IgD-negative memory B cell (primary cell): ENCODE data around the gene LY6G6F. TPM values are rescaled to one million over a fixed set of nuclear protein-coding genes. Genes with fewer than 3 reads are reported as not detected.

Experiments used
- H3K27ac Mint-ChIP-seq, 3 donors: one replicate each; pipeline ENCODE4 v1.8.0; 2020 to 2022; ENCODE audit warnings: mild to moderate bottlenecking in 3 of 3, mixed read lengths in 3 of 3, moderate library complexity in 1 of 3
- H3K27me3 Mint-ChIP-seq: one replicate; pipeline ENCODE4 v1.8.0; 2021; ENCODE audit warnings: mixed read lengths
- H3K36me3 Mint-ChIP-seq: one replicate; pipeline ENCODE4 v1.8.0; 2020; ENCODE audit warnings: mild to moderate bottlenecking, mixed read lengths
- H3K4me1 Mint-ChIP-seq, 3 donors: one replicate each; pipeline ENCODE4 v1.8.0; 2020 to 2022; ENCODE audit warnings: mixed read lengths in 3 of 3, mild to moderate bottlenecking in 1 of 3
- H3K4me3 Mint-ChIP-seq, 4 donors: one replicate each; pipeline ENCODE4 v1.8.0; 2020 to 2022; ENCODE audit warnings: mild to moderate bottlenecking in 4 of 4, mixed read lengths in 4 of 4, moderate library complexity in 3 of 4
- H3K9me3 Mint-ChIP-seq, 3 donors: one replicate each; pipeline ENCODE4 v1.8.0; 2020 to 2021; ENCODE audit warnings: mixed read lengths in 3 of 3, mild to moderate bottlenecking in 1 of 3
- polyA plus RNA-seq: library from polyadenylated mRNA; unstranded; fragments of 300-500 nt; fragmentation: Illumina TruSeq; gene quantifications from one replicate; pipeline ENCODE4 v1.2.3, GENCODE V29; 2021

Gene LY6G6F
- polyA plus RNA-seq, 1 donor from 2014 or later = 0.95 TPM

DNA sequence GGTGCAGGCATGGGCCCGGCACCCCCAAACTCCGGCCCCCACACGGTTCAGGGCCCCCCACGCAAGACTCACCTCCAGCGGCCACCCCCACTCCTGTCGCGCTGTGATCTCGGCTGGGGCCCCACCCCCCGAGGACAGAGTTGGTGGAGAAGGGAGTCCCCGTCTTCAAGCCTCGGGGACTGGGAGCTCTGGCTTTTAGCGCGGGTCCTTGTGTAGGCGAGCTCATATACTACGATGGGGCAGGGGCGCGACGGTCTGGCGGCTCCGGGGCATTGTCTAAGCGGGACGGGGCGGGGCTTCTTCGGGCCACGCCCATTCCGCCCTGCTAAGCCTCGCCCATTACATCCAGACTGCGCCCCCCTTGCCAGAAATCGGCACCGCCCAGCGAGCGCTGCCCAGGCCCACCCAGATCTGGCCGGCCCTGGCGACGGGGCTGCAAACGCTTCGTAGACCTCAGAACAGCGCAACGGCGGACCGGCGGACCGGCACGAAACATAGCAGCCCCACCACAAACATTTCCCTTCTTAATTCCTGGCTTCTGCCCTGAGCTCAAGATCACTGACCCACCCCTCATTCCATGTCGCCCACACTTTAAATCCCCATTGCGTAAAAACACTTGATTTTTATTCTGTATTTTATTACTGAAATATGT lies 23.4 kb downstream of the LY6G6F start:
- Mint-ChIP-seq H3K9me3 (no peaks in the 10 kb centered on the region), H3K4me3 (peak overlapping the region; percentile 94 to 99 (median 97)), H3K27ac (peak overlapping the region; percentile 94 to 97 (median 96)), H3K36me3 (peaks cover 20% of the 10 kb centered on the region), H3K4me1 (peaks cover 25 to 47% (median 42%) of the 10 kb centered on the region in 3 donors), H3K27me3 (no peaks in the 10 kb centered on the region)

DNA sequence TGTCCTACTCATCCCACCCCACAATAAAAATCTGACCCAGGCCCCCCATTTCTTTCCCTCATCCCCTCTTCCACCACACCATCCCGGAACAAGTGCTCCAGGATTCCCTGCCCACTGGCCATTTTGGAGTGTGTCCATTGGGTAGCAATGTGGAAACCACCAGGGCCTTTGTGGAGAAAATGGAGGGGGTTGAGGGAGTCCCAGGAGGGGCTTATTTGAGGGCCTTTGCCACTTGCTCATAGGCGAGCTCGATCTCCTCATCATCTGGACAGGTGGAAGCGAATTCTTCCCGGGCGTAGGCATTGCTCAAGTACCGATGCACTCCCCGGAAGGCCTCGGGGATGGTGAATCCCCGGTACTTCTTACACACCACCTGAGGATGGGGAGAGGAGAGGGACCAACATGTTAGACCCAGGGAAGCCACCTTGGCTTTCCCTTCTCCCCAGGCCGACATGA lies 24.0 kb downstream of the LY6G6F start:
- H3K27me3 Mint-ChIP-seq = no peaks in the 10 kb centered on the region
- H3K27ac Mint-ChIP-seq = peak overlapping the region; percentile 94 to 97 (median 96)
- H3K36me3 Mint-ChIP-seq = peaks cover 20% of the 10 kb centered on the region
- H3K9me3 Mint-ChIP-seq = no peaks in the 10 kb centered on the region
- peaks cover 23 to 47% (median 42%) of the 10 kb centered on the region in 3 donors for H3K4me1 Mint-ChIP-seq
- peak overlapping the region; percentile 94 to 99 (median 97) for H3K4me3 Mint-ChIP-seq

DNA sequence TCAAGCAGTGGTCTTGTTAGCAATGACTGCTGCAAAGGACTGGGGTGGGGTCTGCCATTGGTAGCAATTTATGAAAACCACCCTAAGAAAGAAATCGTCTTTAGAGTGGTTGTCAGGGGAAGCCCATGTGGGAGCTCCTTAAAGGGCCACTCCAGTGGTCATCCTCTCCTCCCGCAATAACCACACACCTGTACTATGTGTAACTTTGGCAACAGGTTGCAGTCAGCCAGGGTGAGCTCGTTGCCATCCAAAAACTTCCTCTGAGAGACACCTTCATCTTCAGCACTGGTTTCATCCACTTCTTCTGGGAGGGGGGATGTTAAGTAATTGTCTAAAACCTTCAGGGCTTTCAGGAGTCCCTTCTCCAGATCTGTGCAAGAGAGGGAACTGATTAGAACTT lies 25.4 kb downstream of the LY6G6F start:
- H3K27ac Mint-ChIP-seq = peak overlapping the region in 1 of 3 donors; percentile 54
- peaks cover 10% of the 10 kb centered on the region for H3K36me3 Mint-ChIP-seq
- no peaks in the 10 kb centered on the region for H3K27me3 Mint-ChIP-seq
- H3K4me3 Mint-ChIP-seq = peak overlapping the region in 2 of 4 donors; percentile 54 to 97
- H3K9me3 Mint-ChIP-seq = no peaks in the 10 kb centered on the region
- peaks cover 18 to 40% (median 35%) of the 10 kb centered on the region in 3 donors for H3K4me1 Mint-ChIP-seq

DNA sequence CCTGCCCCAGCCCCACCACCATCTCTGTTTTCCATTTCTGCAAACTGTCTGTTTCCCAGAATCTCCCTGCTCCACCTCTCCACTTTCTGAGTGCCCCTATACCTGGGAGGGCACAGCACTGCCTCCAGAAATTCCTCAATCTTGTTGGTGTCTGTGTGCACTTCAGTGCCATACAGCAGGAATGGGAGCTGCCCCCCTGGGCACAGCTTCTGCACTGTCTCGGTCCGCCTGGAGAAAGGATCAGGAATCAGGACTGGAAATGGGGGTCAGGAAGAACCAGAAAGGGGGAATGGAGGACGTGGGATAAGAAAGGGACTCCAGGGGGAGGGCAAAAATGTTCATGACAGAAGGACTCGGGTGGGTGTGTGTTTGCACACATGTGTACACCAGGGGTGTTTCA lies 27.1 kb downstream of the LY6G6F start:
- Mint-ChIP-seq H3K4me3 (peak overlapping the region; percentile 65 to 98 (median 95)), H3K9me3 (no peaks in the 10 kb centered on the region), H3K36me3 (peaks cover 5% of the 10 kb centered on the region), H3K27me3 (no peaks in the 10 kb centered on the region), H3K4me1 (peaks cover 25 to 40% (median 40%) of the 10 kb centered on the region in 3 donors), H3K27ac (peak overlapping the region in 2 of 3 donors; percentile 76 to 93)

DNA sequence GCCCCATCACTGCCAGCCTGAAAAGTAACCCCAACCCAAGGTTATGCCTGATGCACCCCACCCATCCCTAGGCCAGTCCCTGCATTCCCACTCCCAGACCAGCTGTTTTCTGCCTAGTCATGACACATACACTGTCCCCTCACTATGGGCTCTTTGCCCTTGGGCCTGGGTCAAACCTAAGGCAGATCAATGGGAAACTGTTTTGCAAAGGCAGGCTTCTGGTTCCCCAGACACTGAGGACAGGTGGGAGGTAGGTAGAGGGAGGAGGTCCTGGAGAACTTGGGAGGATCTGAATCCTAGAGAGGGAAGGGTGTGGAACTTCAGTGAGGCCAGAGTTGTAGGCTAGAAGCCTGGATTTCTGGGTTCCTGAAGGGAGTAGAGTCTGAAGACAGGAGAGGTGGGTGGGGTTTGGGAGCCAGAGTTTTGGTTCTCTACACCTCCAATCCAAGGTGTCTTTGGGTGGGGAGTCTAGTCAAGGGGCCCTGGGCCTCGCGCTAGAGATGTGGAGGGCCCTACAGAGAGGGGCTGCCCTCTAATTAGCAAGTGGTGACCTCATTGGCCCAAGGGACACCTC lies 27.7 kb downstream of the LY6G6F start:
- Mint-ChIP-seq H3K9me3 (no peaks in the 10 kb centered on the region), H3K4me3 (peak overlapping the region; percentile 93 to 99 (median 98)), H3K36me3 (peaks cover 5% of the 10 kb centered on the region), H3K27me3 (no peaks in the 10 kb centered on the region), H3K27ac (peak overlapping the region; percentile 93 to 98 (median 95)), H3K4me1 (peaks cover 26 to 43% (median 42%) of the 10 kb centered on the region in 3 donors)

DNA sequence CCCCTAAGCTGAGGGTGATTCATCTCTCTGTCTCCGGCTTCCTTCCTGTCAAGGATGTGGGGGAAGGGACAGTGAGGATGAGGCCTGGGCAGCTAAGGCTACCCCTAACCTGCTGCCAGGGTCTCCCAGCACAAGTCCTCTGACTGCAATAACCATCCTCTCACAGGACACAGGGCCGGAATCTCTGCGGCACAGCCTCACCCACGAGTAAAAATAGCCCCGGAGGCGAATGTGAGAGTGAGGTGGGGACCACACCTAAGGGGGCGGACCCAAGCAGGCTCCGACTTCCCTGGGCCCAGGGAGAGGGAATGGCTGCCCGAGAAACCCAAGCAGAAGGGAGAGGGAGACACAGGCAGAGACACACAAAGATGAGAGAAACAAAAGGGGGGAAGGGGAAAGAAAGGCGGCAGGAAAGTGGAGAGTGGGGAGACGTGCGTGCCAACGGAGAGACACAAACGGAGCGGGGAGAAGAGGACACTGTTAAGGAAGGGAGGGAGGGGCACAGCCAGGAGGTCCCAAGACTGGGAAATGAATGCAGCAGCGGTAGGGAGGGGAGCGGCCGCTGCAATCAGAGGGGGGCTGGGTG lies 28.2 kb downstream of the LY6G6F start:
- Mint-ChIP-seq H3K4me3 (peak overlapping the region; percentile 93 to 99 (median 98)), H3K27me3 (no peaks in the 10 kb centered on the region), H3K36me3 (peaks cover 5% of the 10 kb centered on the region), H3K27ac (peak overlapping the region; percentile 93 to 98 (median 95)), H3K4me1 (peaks cover 31 to 46% (median 43%) of the 10 kb centered on the region in 3 donors), H3K9me3 (no peaks in the 10 kb centered on the region)

DNA sequence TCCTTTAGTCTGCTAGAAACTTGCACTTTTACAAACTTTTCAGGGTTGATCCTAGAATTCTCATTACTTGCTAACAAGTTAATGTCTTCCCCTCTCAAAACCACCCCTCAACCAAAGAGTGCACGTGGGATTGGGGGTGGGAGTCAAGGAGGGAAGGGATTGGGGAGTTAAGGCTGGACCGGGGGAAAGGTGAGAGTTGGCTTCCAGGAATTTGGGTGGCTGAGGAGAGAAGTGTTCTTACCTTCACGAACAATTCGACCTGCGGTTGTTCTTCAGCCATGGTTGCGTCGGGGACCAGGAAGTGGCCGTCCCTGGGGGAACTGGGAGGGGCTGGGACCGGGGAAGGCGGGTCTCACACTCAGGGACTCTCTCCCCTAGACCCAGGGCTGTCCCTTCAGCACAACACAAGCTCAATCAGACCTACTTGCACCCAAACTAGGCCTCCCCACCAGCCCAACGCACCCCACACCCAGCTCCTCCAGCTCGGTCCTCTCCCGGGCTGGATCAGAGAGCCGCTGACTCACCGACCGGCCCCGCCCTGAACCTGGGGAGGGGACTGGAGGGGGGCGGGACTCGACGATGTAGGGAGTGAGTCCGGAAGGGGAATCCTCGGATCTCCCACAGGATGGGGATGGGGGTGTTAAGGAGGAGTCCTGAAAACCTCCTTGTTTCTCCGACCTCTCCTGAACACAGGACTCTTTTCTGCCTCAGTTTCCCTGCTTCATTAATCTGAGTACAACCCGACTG lies 29.5 kb downstream of the LY6G6F start, which contains the start of gene CLIC1:
Gene CLIC1, minus strand, starts transcription at position 510 of the 747 bp plus-strand sequence. Its CDS starts 230 bp downstream, at position 280.
- Mint-ChIP-seq H3K27me3 (no peaks in the 10 kb centered on the region), H3K36me3 (peaks cover 3% of the 10 kb centered on the region), H3K4me3 (peak within 1 kb of the TSS; percentile 93 to 99 (median 98)), H3K27ac (peak within 1 kb of the TSS; percentile 93 to 98 (median 95)), H3K4me1 (peaks cover 32 to 48% (median 43%) of the 10 kb centered on the region in 3 donors), H3K9me3 (no peaks in the 10 kb centered on the region)

DNA sequence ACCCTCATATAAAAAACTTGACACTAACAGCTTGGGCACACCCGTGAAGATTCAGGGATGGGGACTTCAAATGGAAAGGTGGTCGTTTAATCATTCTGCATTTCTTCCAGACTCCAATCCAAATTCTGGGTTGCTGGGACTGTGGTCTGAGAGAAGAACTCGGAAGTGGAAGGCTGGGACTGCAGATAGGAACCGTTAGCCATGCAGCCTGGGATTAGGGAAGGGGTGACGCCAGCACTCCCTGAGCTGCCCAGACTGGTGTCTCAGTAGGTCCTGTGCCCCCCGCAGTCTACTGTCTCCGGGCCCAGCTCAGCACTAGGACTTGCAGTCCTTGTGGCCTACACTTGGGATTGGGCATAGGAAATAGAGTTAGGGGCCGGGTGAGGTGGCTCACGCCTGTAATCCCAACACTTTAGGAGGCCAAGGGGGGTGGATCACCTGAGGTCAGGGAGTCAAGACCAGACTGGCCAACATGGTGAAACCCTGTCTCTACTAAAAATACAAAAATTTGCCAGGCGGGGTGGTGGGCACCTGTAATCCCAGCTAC lies 30.2 kb downstream of the LY6G6F start:
- peak overlapping the region; percentile 93 to 99 (median 98) for H3K4me3 Mint-ChIP-seq
- H3K27ac Mint-ChIP-seq = peak overlapping the region; percentile 0 to 95 (median 93)
- no peaks in the 10 kb centered on the region for H3K9me3 Mint-ChIP-seq
- peaks cover 32 to 48% (median 45%) of the 10 kb centered on the region in 3 donors for H3K4me1 Mint-ChIP-seq
- peaks cover 3% of the 10 kb centered on the region for H3K36me3 Mint-ChIP-seq
- no peaks in the 10 kb centered on the region for H3K27me3 Mint-ChIP-seq

- Mint-ChIP-seq H3K4me1 (peaks cover 32 to 46% (median 46%) of the 10 kb centered on the region in 3 donors), H3K9me3 (no peaks in the 10 kb centered on the region), H3K27me3 (no peaks in the 10 kb centered on the region), H3K4me3 (peak overlapping the region; percentile 93 to 99 (median 98)), H3K36me3 (peaks cover 3% of the 10 kb centered on the region), H3K27ac (peak overlapping the region; percentile 52 to 95 (median 93))
Measured at GRCh38 chr6:31737315-31737990, 30.8 kb downstream of the LY6G6F start.

GRCh38 chr6:31737991-31738979 lies 31.6 kb downstream of the LY6G6F start:
- Mint-ChIP-seq H3K27me3 (no peaks in the 10 kb centered on the region), H3K9me3 (no peaks in the 10 kb centered on the region), H3K4me3 (peak overlapping the region; percentile 93 to 99 (median 98)), H3K36me3 (no peaks in the 10 kb centered on the region), H3K4me1 (peaks cover 32 to 48% (median 43%) of the 10 kb centered on the region in 3 donors), H3K27ac (peak overlapping the region; percentile 52 to 95 (median 93))

- Mint-ChIP-seq H3K27me3 (no peaks in the 10 kb centered on the region), H3K4me3 (peak within 1 kb of the TSS; percentile 93 to 99 (median 96)), H3K27ac (peak within 1 kb of the TSS; percentile 52 to 96 (median 93)), H3K36me3 (no peaks in the 10 kb centered on the region), H3K4me1 (peaks cover 32 to 39% (median 34%) of the 10 kb centered on the region in 3 donors), H3K9me3 (no peaks in the 10 kb centered on the region)
Measured at GRCh38 chr6:31739639-31740396, 33.2 kb downstream of the LY6G6F start, which contains the start of gene MSH5. Gene MSH5, plus strand, starts transcription at chr6:31740005. Its CDS starts 462 bp downstream, at chr6:31740467.
